Measurements from ENCODE around the gene PHF2. TPM values are rescaled to one million over a fixed set of nuclear protein-coding genes. Genes with fewer than 3 reads are reported as not detected.

PHF2 gene
- total RNA-seq, 1 experiment from 2014 or later, result 26.3 TPM

- no peak for DNase-seq
- POLR2A ChIA-PET (ENCODE audit: unreplicated experiment), result no interaction called here
- Histone ChIP-seq H2AFZ (no peak overlapping the region), H3K4me1 (replicated peaks; ENCODE audit: insufficient read depth) (no peaks in the 10 kb centered on the region), H3K4me3 (no peak overlapping the region), H3K4me2 (no peak overlapping the region), H3K9me3 (ENCODE audit: insufficient read depth, low read depth) (0 out of 2 replicates have a peak, but pooled peaks cover 6% of the 10 kb centered on the region), H3F3A (ENCODE audit: insufficient read depth, low read depth) (no peaks in the 10 kb centered on the region), H3K27me3 (ENCODE audit: insufficient read depth, low read depth) (peaks cover 37% of the 10 kb centered on the region), H3K9me2 (ENCODE audit: insufficient read depth) (peaks cover 6% of the 10 kb centered on the region; the same call in 1 of the 2 replicates), H3K79me2 (ENCODE audit: low read depth) (no peaks in the 10 kb centered on the region), H3K27ac (no peak overlapping the region), H3K36me3 (ENCODE audit: low read depth) (no peaks in the 10 kb centered on the region), H4K20me1 (ENCODE audit: insufficient read depth) (no peaks in the 10 kb centered on the region)
- BruUV-seq (replicated peaks), result no TSS peak
- TF ChIP-seq EZH2 (IDR thresholded peaks at IDR 0.05; ENCODE audit: low read depth), result no peak
- TF ChIP-seq, protein P1, sequence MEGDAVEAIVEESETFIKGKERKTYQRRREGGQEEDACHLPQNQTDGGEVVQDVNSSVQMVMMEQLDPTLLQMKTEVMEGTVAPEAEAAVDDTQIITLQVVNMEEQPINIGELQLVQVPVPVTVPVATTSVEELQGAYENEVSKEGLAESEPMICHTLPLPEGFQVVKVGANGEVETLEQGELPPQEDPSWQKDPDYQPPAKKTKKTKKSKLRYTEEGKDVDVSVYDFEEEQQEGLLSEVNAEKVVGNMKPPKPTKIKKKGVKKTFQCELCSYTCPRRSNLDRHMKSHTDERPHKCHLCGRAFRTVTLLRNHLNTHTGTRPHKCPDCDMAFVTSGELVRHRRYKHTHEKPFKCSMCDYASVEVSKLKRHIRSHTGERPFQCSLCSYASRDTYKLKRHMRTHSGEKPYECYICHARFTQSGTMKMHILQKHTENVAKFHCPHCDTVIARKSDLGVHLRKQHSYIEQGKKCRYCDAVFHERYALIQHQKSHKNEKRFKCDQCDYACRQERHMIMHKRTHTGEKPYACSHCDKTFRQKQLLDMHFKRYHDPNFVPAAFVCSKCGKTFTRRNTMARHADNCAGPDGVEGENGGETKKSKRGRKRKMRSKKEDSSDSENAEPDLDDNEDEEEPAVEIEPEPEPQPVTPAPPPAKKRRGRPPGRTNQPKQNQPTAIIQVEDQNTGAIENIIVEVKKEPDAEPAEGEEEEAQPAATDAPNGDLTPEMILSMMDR (conservative IDR thresholded peaks at IDR 0.05), result no peak
- CTCF ChIA-PET, result no interaction called here
- intact Hi-C loops (cut with micrococcal nuclease; ENCODE audit: unreplicated experiment), result no loop called here
These were observed 114.2 kb downstream of the PHF2 start for GRCh38 chr9:93690618-93691017.

GRCh38 chr9:93693129-93693528 lies 116.7 kb downstream of the PHF2 start:
- Histone ChIP-seq H3K4me2 (no peak overlapping the region), H3K4me1 (replicated peaks; ENCODE audit: insufficient read depth) (no peaks in the 10 kb centered on the region), H3F3A (ENCODE audit: insufficient read depth, low read depth) (no peaks in the 10 kb centered on the region), H4K20me1 (ENCODE audit: insufficient read depth) (no peaks in the 10 kb centered on the region), H2AFZ (no peak overlapping the region), H3K27me3 (ENCODE audit: insufficient read depth, low read depth) (peaks cover 56% of the 10 kb centered on the region), H3K9me2 (ENCODE audit: insufficient read depth) (peaks cover 6% of the 10 kb centered on the region; the same call in 1 of the 2 replicates), H3K4me3 (no peak overlapping the region), H3K36me3 (ENCODE audit: low read depth) (no peaks in the 10 kb centered on the region), H3K79me2 (ENCODE audit: low read depth) (no peaks in the 10 kb centered on the region), H3K27ac (no peak overlapping the region), H3K9me3 (ENCODE audit: insufficient read depth, low read depth) (0 out of 2 replicates have a peak, but pooled peaks cover 6% of the 10 kb centered on the region)
- TF ChIP-seq EZH2 (IDR thresholded peaks at IDR 0.05; ENCODE audit: low read depth), result no peak
- TF ChIP-seq, protein P1 (conservative IDR thresholded peaks at IDR 0.05), result no peak
- no TSS peak for BruUV-seq (replicated peaks)
- CTCF ChIA-PET, result no interaction called here
- intact Hi-C loops (cut with micrococcal nuclease; ENCODE audit: unreplicated experiment), result no loop called here
- POLR2A ChIA-PET (ENCODE audit: unreplicated experiment), result no interaction called here
- DNase-seq, result no peak

DNA sequence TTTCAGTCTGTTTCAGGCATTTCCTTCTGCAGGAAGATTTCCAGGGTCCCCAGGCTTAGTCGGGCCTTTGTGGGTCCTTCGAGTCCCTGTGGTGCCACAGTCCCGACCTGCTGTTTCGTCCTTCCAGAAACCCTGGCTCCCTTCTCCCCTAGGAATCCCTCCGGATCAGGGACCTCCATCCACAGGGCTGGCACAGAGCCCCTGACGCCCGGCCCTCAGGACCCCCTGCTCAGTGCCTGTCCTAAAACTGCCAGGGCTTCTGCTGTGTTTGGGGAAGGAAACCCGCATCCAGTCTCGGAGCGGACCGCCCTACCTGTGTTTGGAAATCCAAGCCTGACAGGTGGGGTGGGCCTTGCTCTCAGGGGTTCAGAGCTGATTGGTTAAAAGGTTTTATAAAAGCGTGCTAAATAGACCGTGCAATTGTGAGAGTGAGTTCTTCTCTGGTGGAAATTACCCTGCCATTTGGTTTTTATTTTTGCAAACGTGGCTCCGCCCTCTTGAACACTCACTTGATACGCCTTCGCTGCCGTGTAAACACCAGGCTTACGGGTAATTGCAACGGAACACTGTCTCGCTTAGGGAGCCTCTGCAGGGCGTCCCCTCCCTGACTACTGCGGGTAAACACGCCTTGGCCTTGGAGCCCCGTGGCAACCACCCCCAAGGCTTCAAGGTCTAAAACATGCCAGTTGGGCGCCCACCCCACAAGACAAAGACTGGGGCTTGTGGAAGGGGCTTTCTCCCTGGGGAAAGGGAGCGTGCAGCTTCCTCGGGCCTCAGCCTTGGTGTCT lies 121.2 kb downstream of the PHF2 start:
- intact Hi-C loops (cut with micrococcal nuclease; ENCODE audit: unreplicated experiment), result no loop called here
- DNase-seq, result no peak
- Histone ChIP-seq H3K79me2 (ENCODE audit: low read depth) (no peaks in the 10 kb centered on the region), H3K9me3 (ENCODE audit: insufficient read depth, low read depth) (no peaks in the 10 kb centered on the region), H3K9me2 (ENCODE audit: insufficient read depth) (no peaks in the 10 kb centered on the region), H3K27ac (no peak overlapping the region), H4K20me1 (ENCODE audit: insufficient read depth) (no peaks in the 10 kb centered on the region), H3K36me3 (ENCODE audit: low read depth) (no peaks in the 10 kb centered on the region), H3K27me3 (ENCODE audit: insufficient read depth, low read depth) (peaks cover 67% of the 10 kb centered on the region), H3K4me3 (no peak overlapping the region), H3F3A (ENCODE audit: insufficient read depth, low read depth) (no peaks in the 10 kb centered on the region), H3K4me1 (replicated peaks; ENCODE audit: insufficient read depth) (no peaks in the 10 kb centered on the region), H3K4me2 (no peak overlapping the region), H2AFZ (no peak overlapping the region)
- ChIA-PET POLR2A (ENCODE audit: unreplicated experiment) (no interaction called here), CTCF (no interaction called here)
- BruUV-seq (replicated peaks), result no TSS peak
- TF ChIP-seq, protein P1 (conservative IDR thresholded peaks at IDR 0.05), result no peak
- TF ChIP-seq EZH2 (IDR thresholded peaks at IDR 0.05; ENCODE audit: low read depth), result no peak
